HCT116 (cell line): ENCODE results near the gene ABCA1. TPM values are rescaled to one million over a fixed set of nuclear protein-coding genes. Genes with fewer than 3 reads are reported as not detected.

Experiments
- ATAC-seq: fragments of 200-7000 bp; cut with Tn5 transposase; 2 replicates; pipeline ENCODE4 v1.9.1; 2020; ENCODE audit warnings: mild to moderate bottlenecking, moderate library complexity
- BruUV-seq: library from RNA; stranded (reverse); fragments of 400-500 nt; replicated peaks from 2 replicates; lab custom pipeline; 2021; lab: Mats Ljungman, UMichigan
- CTCF ChIA-PET: fragments of 300-600 bp; sonication (Branson Sonifier 250); formaldehyde crosslinking; loops from one replicate; lab custom pipeline; 2021; ENCODE audit warnings: antibody characterized with exemption; lab: Charles Lee
- POLR2A ChIA-PET: fragments of 300-600, 350-600 bp; sonication (Branson Sonifier 250); formaldehyde crosslinking; loops from one replicate; lab custom pipeline; 2021; ENCODE audit warnings: antibody characterized with exemption; lab: Charles Lee
- RAD21 ChIA-PET, 2 experiments: fragments of 300-600 bp; sonication (Branson Sonifier 250); formaldehyde crosslinking; loops; one replicate each; lab custom pipeline; 2023; ENCODE audit warnings: low total read pairs in 2 of 2; ENCODE audit not compliant: uncharacterized antibody in 2 of 2, unreplicated experiment in 2 of 2, low non-redundant PET in 1 of 2; lab: Charles Lee
- DNase-seq: peaks from one replicate; pipeline ENCODE4 v3.0.0-alpha.2; 2010; ENCODE audit warnings: low read depth, low spot score
- H2AFZ ChIP-seq: fragments of 200-600 bp; shearing (Covaris generic), sonication (generic); 2 replicates; pipeline ENCODE4 v1.6.1; 2017; ENCODE audit warnings: low read depth, mixed run types, mixed read lengths, antibody characterized with exemption, low read length; ENCODE audit not compliant: poor library complexity, severe bottlenecking
- H3K27ac ChIP-seq: 2 replicates; pipeline ENCODE4 v1.5.1; 2012; ENCODE audit warnings: low read depth, low read length
- H3K27me3 ChIP-seq: fragments of 200-600 bp; sonication (generic); 2 replicates; pipeline ENCODE4 v1.6.1; 2016; ENCODE audit warnings: mixed run types, low read length, mixed read lengths; ENCODE audit not compliant: insufficient read depth
- H3K36me3 ChIP-seq, 2 experiments: fragments of 200-500 bp in 1 of 2; fragments of 200-600 bp in 1 of 2; sonication (Bioruptor generic) in 1 of 2; sonication (generic) in 1 of 2; 2 replicates each; pipeline versions ENCODE4 v1.5.1 to v1.6.1; 2014 to 2016; ENCODE audit warnings: low read length in 2 of 2, inconsistent platforms in 1 of 2, mixed read lengths in 1 of 2, mixed run types in 1 of 2; ENCODE audit not compliant: insufficient read depth in 2 of 2, control insufficient read depth in 1 of 2
- H3K4me1 ChIP-seq, 2 experiments: fragments of 200-600 bp in 1 of 2; sonication (generic) in 1 of 2; 2 replicates each; pipeline versions ENCODE4 v1.5.1 to v1.6.1; 2012 to 2017; ENCODE audit warnings: low read length in 2 of 2, inconsistent platforms in 1 of 2, mild to moderate bottlenecking in 1 of 2, mixed read lengths in 1 of 2, mixed run types in 1 of 2, moderate library complexity in 1 of 2; ENCODE audit not compliant: insufficient read depth in 2 of 2, control insufficient read depth in 1 of 2
- H3K4me2 ChIP-seq: fragments of 200-600 bp; sonication (generic); 2 replicates; pipeline ENCODE4 v1.6.1; 2017; ENCODE audit warnings: mixed run types, low read length, mixed read lengths
- H3K4me3 ChIP-seq, 2 experiments: fragments of 200-600 bp in 1 of 2; sonication (generic) in 1 of 2; replicated peaks in 1 of 2; 2 replicates each; pipeline ENCODE4 v1.5.1; 2011 to 2016; ENCODE audit warnings: low read length in 2 of 2, control low read depth in 1 of 2, low read depth in 1 of 2, mild to moderate bottlenecking in 1 of 2, mixed read lengths in 1 of 2, mixed run types in 1 of 2
- H3K79me2 ChIP-seq: fragments of 200-600 bp; sonication (generic); 2 replicates; pipeline ENCODE4 v1.6.1; 2017; ENCODE audit warnings: mild to moderate bottlenecking, mixed run types, low read length, moderate library complexity, mixed read lengths; ENCODE audit not compliant: insufficient read depth
- H3K9ac ChIP-seq: fragments of 200-600 bp; sonication (generic); 2 replicates; pipeline ENCODE4 v1.6.1; 2016; ENCODE audit warnings: low read length, mixed read lengths
- H3K9me2 ChIP-seq: fragments of 200-600 bp; sonication (generic), shearing (Covaris generic); 2 replicates; pipeline ENCODE4 v1.6.1; 2017; ENCODE audit warnings: mixed run types, mild to moderate bottlenecking, moderate library complexity; ENCODE audit not compliant: insufficient read depth
- H3K9me3 ChIP-seq, 2 experiments: fragments of 200-500 bp in 1 of 2; fragments of 200-600 bp in 1 of 2; sonication (Bioruptor generic) in 1 of 2; sonication (generic) in 1 of 2; 2 replicates each; pipeline ENCODE4 v1.6.1; 2014 to 2017; ENCODE audit warnings: low read length in 2 of 2, mixed read lengths in 2 of 2, inconsistent platforms in 1 of 2, low read depth in 1 of 2, mild to moderate bottlenecking in 1 of 2, mixed run types in 1 of 2, moderate library complexity in 1 of 2; ENCODE audit not compliant: control insufficient read depth in 1 of 2, insufficient read depth in 1 of 2
- H4K20me1 ChIP-seq: fragments of 200-600 bp; sonication (generic), shearing (Covaris generic); 2 replicates; pipeline ENCODE4 v1.6.1; 2017; ENCODE audit warnings: mixed run types, mild to moderate bottlenecking, moderate library complexity; ENCODE audit not compliant: insufficient read depth
- ATF3 ChIP-seq: IDR thresholded peaks from 2 replicates; pipeline ENCODE4 v1.6.1; 2012
- CEBPB ChIP-seq: IDR thresholded peaks from 2 replicates; pipeline ENCODE4 v1.6.1; 2012; ENCODE audit warnings: low read depth
- ELF1 ChIP-seq: IDR thresholded peaks from 2 replicates; pipeline ENCODE4 v1.6.1; 2012; ENCODE audit warnings: low read depth, borderline replicate concordance
- EZH2 ChIP-seq: fragments of 200-600 bp; sonication (generic); IDR thresholded peaks from 2 replicates; pipeline ENCODE4 v1.6.1; 2017; ENCODE audit warnings: antibody characterized with exemption, mixed run types
- EZH2phosphoT487 ChIP-seq: fragments of 200-600 bp; IDR thresholded peaks from 2 replicates; pipeline ENCODE4 v1.6.1; 2018; ENCODE audit warnings: antibody characterized with exemption, borderline replicate concordance
- FOSL1 ChIP-seq: IDR thresholded peaks from 2 replicates; pipeline ENCODE4 v1.6.1; 2012; ENCODE audit warnings: low read depth
- JUND ChIP-seq: IDR thresholded peaks from 2 replicates; pipeline ENCODE4 v1.6.1; 2012
- MAX ChIP-seq: IDR thresholded peaks from 2 replicates; pipeline ENCODE4 v1.6.1; 2012
- POLR2A ChIP-seq: IDR thresholded peaks from 2 replicates; pipeline ENCODE4 v1.7.0; 2011; ENCODE audit warnings: borderline replicate concordance; ENCODE audit not compliant: insufficient read depth, insufficient read length; ENCODE audit errors: extremely low read depth
- POLR2AphosphoS5 ChIP-seq: IDR thresholded peaks from 2 replicates; pipeline ENCODE4 v1.6.1; 2011; ENCODE audit warnings: mild to moderate bottlenecking, low read depth, low read length, moderate library complexity
- TCF7L2 ChIP-seq: IDR thresholded peaks from 2 replicates; pipeline ENCODE4 v1.7.0; 2011; ENCODE audit warnings: borderline replicate concordance, inconsistent platforms; ENCODE audit not compliant: insufficient read depth, insufficient read length; ENCODE audit errors: extremely low read depth
- ZFX ChIP-seq: fragments of 450-650 bp; IDR thresholded peaks from 2 replicates; pipeline ENCODE4 v1.6.1; 2017
- ZNF274 ChIP-seq: fragments of 200-500 bp; sonication (Bioruptor generic); IDR thresholded peaks from 2 replicates; pipeline ENCODE4 v1.6.1; 2014; ENCODE audit warnings: mild to moderate bottlenecking, low read depth, low read length, inconsistent platforms
- intact Hi-C: fragments of 100-400 bp; cut with micrococcal nuclease; formaldehyde crosslinking; loops from 2 replicates; pipeline ENCODE4 v1.10.0; 2022
- total RNA-seq: library from RNA; stranded (reverse); gene quantifications from one replicate; pipeline ENCODE4 v1.2.1, GENCODE V29; 2021; ENCODE audit not compliant: unreplicated experiment
- TF ChIP-seq, protein P1 (sequence below), 3 experiments: fragments of 200-600 bp in 1 of 3; sonication (generic) in 1 of 3; IDR thresholded peaks in 2 of 3; conservative IDR thresholded peaks in 1 of 3; 2 replicates each; pipeline ENCODE4 v1.5.1; 2012 to 2017; ENCODE audit warnings: low read depth in 2 of 3, low read length in 2 of 3, antibody characterized with exemption in 1 of 3, borderline replicate concordance in 1 of 3, control low read depth in 1 of 3, mild to moderate bottlenecking in 1 of 3, mixed read lengths in 1 of 3, mixed run types in 1 of 3, moderate library complexity in 1 of 3; ENCODE audit not compliant: insufficient read depth in 1 of 3

ABCA1 gene
- total RNA-seq, 1 experiment from 2014 or later, result 0.89 TPM

DNA sequence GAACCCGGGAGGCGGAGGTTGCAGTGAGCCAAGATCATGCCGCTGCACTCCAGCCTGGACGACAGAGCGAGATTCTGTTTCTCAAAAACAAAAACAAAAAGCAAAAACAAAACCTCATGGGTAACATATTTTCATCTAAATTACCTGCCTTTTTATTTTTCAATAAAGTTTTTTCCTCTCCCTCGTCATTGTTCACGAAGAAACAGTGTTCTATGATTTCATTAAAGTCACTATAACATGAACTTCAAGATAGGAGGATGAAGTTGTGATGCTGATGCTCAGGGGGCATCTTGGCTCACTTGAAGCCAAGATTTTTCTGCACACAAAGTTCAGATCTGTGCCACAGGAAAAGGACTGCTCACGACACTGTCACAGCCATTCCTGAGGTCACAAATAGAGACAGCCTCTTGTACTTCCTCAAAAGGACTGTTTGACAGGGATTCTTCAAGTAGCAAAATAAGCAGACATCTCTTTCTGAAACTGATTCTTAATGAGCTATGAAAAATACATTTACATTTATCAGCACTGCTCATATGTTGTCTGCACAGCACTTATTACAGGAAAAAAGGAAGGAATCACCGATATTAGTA is 147.9 kb downstream of the ABCA1 start:
- no peak overlapping the region for H3K27ac ChIP-seq
- H3K4me3 ChIP-seq, result no peak overlapping the region
- TF ChIP-seq POLR2AphosphoS5 (no peak), MAX (no peak), TCF7L2 (no peak), ELF1 (no peak), JUND (no peak), POLR2A (no peak), ATF3 (no peak), EZH2phosphoT487 (no peak), ZFX (no peak), ZNF274 (no peak), CEBPB (no peak), FOSL1 (no peak), EZH2 (no peak)
- TF ChIP-seq, protein P1, sequence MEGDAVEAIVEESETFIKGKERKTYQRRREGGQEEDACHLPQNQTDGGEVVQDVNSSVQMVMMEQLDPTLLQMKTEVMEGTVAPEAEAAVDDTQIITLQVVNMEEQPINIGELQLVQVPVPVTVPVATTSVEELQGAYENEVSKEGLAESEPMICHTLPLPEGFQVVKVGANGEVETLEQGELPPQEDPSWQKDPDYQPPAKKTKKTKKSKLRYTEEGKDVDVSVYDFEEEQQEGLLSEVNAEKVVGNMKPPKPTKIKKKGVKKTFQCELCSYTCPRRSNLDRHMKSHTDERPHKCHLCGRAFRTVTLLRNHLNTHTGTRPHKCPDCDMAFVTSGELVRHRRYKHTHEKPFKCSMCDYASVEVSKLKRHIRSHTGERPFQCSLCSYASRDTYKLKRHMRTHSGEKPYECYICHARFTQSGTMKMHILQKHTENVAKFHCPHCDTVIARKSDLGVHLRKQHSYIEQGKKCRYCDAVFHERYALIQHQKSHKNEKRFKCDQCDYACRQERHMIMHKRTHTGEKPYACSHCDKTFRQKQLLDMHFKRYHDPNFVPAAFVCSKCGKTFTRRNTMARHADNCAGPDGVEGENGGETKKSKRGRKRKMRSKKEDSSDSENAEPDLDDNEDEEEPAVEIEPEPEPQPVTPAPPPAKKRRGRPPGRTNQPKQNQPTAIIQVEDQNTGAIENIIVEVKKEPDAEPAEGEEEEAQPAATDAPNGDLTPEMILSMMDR (IDR thresholded peaks at IDR 0.05 in 2 of 3, conservative IDR thresholded peaks at IDR 0.05 in 1 of 3; ENCODE audit: borderline replicate concordance in 1 of 3, insufficient read depth in 1 of 3, low read depth in 2 of 3, low read length in 2 of 3), result no peak
- H4K20me1 ChIP-seq, result no peaks in the 10 kb centered on the region
- H3K27me3 ChIP-seq, result 0 out of 2 replicates have a peak, but pooled peaks cover 4% of the 10 kb centered on the region
- no peak for ATAC-seq
- no peaks in the 10 kb centered on the region for H3K36me3 ChIP-seq
- no peaks in the 10 kb centered on the region for H3K9me2 ChIP-seq
- no peak for DNase-seq
- no peak overlapping the region for H2AFZ ChIP-seq
- H3K4me1 ChIP-seq, result no peaks in the 10 kb centered on the region
- POLR2A ChIA-PET, result no interaction called here
- H3K4me2 ChIP-seq, result no peak overlapping the region
- no peaks in the 10 kb centered on the region for H3K79me2 ChIP-seq
- no peaks in the 10 kb centered on the region for H3K9me3 ChIP-seq
- RAD21 ChIA-PET, result no interaction called here
- CTCF ChIA-PET, result interaction anchor here (0.9 to 1.3 kb wide), 5 partner anchors 339 to 938 kb away, joined by 4 to 5 read pairs (median 4); no protein-coding TSS in a partner anchor
- intact Hi-C loops, result loop anchor here (1.0 to 10.0 kb wide), 3 partner anchors 379 to 755 kb away; no protein-coding TSS in a partner anchor
- no TSS peak for BruUV-seq
- no peak overlapping the region for H3K9ac ChIP-seq
